Measurements from ENCODE around the gene CTXND1. TPM values are rescaled to one million over a fixed set of nuclear protein-coding genes. Genes with fewer than 3 reads are reported as not detected.

CTXND1 gene
- total RNA-seq, 1 experiment from 2014 or later = not detected

- DNase-seq = no peak
- no peak overlapping the region for H3K9ac ChIP-seq (ENCODE audit: low read length)
- no peaks in the 10 kb centered on the region for H3K36me3 ChIP-seq (ENCODE audit: low read depth, low read length)
- H3K9me2 ChIP-seq (replicated peaks; ENCODE audit: low read length) = no peaks in the 10 kb centered on the region
- H3K27me3 ChIP-seq (ENCODE audit: low read length) = 0 out of 2 replicates have a peak, but pooled peaks cover 5% of the 10 kb centered on the region
- CTCF ChIA-PET = no interaction called here
- no peaks in the 10 kb centered on the region for H3K9me3 ChIP-seq (ENCODE audit: low read length)
- H3F3A ChIP-seq (ENCODE audit: low read length, unreplicated experiment) = no peaks in the 10 kb centered on the region
- H3K4me1 ChIP-seq (ENCODE audit: insufficient read depth, low read length) = no peaks in the 10 kb centered on the region; the same call in 1 of the 2 replicates
- H3K4me2 ChIP-seq (ENCODE audit: low read length) = no peak overlapping the region
- H3K4me3 ChIP-seq (ENCODE audit: low read length) = no peak overlapping the region
- BruUV-seq (replicated peaks) = no TSS peak
- no peaks in the 10 kb centered on the region for H3K79me2 ChIP-seq (ENCODE audit: low read length)
- POLR2A ChIA-PET (ENCODE audit: unreplicated experiment) = no interaction called here
- no peak for ATAC-seq
- no peak overlapping the region for H3K27ac ChIP-seq (ENCODE audit: low read length)
- H4K20me1 ChIP-seq (ENCODE audit: low read length) = no peaks in the 10 kb centered on the region
- no peak overlapping the region for H2AFZ ChIP-seq (ENCODE audit: low read length)
- TF ChIP-seq, protein P1, sequence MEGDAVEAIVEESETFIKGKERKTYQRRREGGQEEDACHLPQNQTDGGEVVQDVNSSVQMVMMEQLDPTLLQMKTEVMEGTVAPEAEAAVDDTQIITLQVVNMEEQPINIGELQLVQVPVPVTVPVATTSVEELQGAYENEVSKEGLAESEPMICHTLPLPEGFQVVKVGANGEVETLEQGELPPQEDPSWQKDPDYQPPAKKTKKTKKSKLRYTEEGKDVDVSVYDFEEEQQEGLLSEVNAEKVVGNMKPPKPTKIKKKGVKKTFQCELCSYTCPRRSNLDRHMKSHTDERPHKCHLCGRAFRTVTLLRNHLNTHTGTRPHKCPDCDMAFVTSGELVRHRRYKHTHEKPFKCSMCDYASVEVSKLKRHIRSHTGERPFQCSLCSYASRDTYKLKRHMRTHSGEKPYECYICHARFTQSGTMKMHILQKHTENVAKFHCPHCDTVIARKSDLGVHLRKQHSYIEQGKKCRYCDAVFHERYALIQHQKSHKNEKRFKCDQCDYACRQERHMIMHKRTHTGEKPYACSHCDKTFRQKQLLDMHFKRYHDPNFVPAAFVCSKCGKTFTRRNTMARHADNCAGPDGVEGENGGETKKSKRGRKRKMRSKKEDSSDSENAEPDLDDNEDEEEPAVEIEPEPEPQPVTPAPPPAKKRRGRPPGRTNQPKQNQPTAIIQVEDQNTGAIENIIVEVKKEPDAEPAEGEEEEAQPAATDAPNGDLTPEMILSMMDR (conservative IDR thresholded peaks at IDR 0.05; ENCODE audit: low read depth, low read length) = no peak
- TF ChIP-seq EZH2 (IDR thresholded peaks at IDR 0.05; ENCODE audit: low read length, unreplicated experiment) (no peak), EZH2phosphoT487 (IDR thresholded peaks at IDR 0.05; ENCODE audit: borderline replicate concordance, low read length) (no peak)
- intact Hi-C loops (cut with micrococcal nuclease) = no loop called here
These were observed 35.1 kb downstream of the CTXND1 start for GRCh38 chr15:80216911-80217310.

DNA sequence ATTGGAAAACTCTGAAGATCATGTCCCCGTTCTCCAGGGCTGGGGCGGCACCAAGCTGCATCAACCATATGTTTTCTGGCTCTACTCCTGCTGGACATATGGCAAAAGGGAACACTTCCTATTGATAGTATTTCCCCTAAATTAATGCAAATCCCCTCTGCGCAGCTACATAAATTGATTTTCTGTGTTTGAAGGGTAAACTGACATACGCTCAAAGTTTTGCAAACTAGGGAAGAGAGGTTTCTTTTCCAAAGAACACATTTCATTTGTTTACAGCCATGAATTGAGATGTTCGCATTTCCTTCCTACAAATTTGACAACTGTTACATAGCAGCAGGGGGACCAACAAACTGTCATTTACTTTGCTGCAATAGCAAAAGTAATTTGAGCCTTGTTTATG is 35.9 kb downstream of the CTXND1 start:
- no peaks in the 10 kb centered on the region for H3F3A ChIP-seq (ENCODE audit: low read length, unreplicated experiment)
- H4K20me1 ChIP-seq (ENCODE audit: low read length) = no peaks in the 10 kb centered on the region
- H3K4me1 ChIP-seq (ENCODE audit: insufficient read depth, low read length) = no peaks in the 10 kb centered on the region; the same call in 1 of the 2 replicates
- ATAC-seq (no peak), DNase-seq (no peak)
- TF ChIP-seq EZH2phosphoT487 (IDR thresholded peaks at IDR 0.05; ENCODE audit: borderline replicate concordance, low read length) (no peak), EZH2 (IDR thresholded peaks at IDR 0.05; ENCODE audit: low read length, unreplicated experiment) (no peak)
- TF ChIP-seq, protein P1 (conservative IDR thresholded peaks at IDR 0.05; ENCODE audit: low read depth, low read length) = no peak
- ChIA-PET POLR2A (ENCODE audit: unreplicated experiment) (no interaction called here), CTCF (no interaction called here)
- H3K9me3 ChIP-seq (ENCODE audit: low read length) = no peaks in the 10 kb centered on the region
- no peak overlapping the region for H2AFZ ChIP-seq (ENCODE audit: low read length)
- intact Hi-C loops (cut with micrococcal nuclease) = no loop called here
- no peaks in the 10 kb centered on the region for H3K36me3 ChIP-seq (ENCODE audit: low read depth, low read length)
- no peak overlapping the region for H3K4me2 ChIP-seq (ENCODE audit: low read length)
- 0 out of 2 replicates have a peak, but pooled peaks cover 5% of the 10 kb centered on the region for H3K27me3 ChIP-seq (ENCODE audit: low read length)
- no peaks in the 10 kb centered on the region for H3K79me2 ChIP-seq (ENCODE audit: low read length)
- H3K4me3 ChIP-seq (ENCODE audit: low read length) = no peak overlapping the region
- H3K27ac ChIP-seq (ENCODE audit: low read length) = no peak overlapping the region
- H3K9ac ChIP-seq (ENCODE audit: low read length) = no peak overlapping the region
- H3K9me2 ChIP-seq (replicated peaks; ENCODE audit: low read length) = no peaks in the 10 kb centered on the region
- BruUV-seq (replicated peaks) = no TSS peak

GRCh38 chr15:80214910-80215309 is 37.1 kb downstream of the CTXND1 start:
- Histone ChIP-seq H3K9me3 (ENCODE audit: low read length) (no peaks in the 10 kb centered on the region), H4K20me1 (ENCODE audit: low read length) (no peaks in the 10 kb centered on the region), H3K4me2 (ENCODE audit: low read length) (no peak overlapping the region), H3K9ac (ENCODE audit: low read length) (no peak overlapping the region), H3K79me2 (ENCODE audit: low read length) (no peaks in the 10 kb centered on the region), H3K4me3 (ENCODE audit: low read length) (no peak overlapping the region), H3K36me3 (ENCODE audit: low read depth, low read length) (no peaks in the 10 kb centered on the region), H3K27ac (ENCODE audit: low read length) (no peak overlapping the region), H3F3A (ENCODE audit: low read length, unreplicated experiment) (no peaks in the 10 kb centered on the region), H3K9me2 (replicated peaks; ENCODE audit: low read length) (no peaks in the 10 kb centered on the region), H2AFZ (ENCODE audit: low read length) (no peak overlapping the region), H3K27me3 (ENCODE audit: low read length) (0 out of 2 replicates have a peak, but pooled peaks cover 5% of the 10 kb centered on the region), H3K4me1 (ENCODE audit: insufficient read depth, low read length) (no peaks in the 10 kb centered on the region; the same call in 1 of the 2 replicates)
- no peak for DNase-seq
- ChIA-PET CTCF (no interaction called here), POLR2A (ENCODE audit: unreplicated experiment) (no interaction called here)
- no peak for ATAC-seq
- intact Hi-C loops (cut with micrococcal nuclease) = no loop called here
- no peak for TF ChIP-seq EZH2phosphoT487 (IDR thresholded peaks at IDR 0.05; ENCODE audit: borderline replicate concordance, low read length)
- no peak for TF ChIP-seq EZH2 (IDR thresholded peaks at IDR 0.05; ENCODE audit: low read length, unreplicated experiment)
- no TSS peak for BruUV-seq (replicated peaks)

Measured in PC-3 (cell line).